ENCODE data around the gene ACSM2A. TPM values are rescaled to one million over a fixed set of nuclear protein-coding genes. Genes with fewer than 3 reads are reported as not detected.
"Not testable (repeated sequence)": the region's sequence is repeated elsewhere in the genome, so short reads cannot be mapped to it uniquely, and the experiment has no call there.

Gene ACSM2A
- total and polyA plus RNA-seq, 4 donors: 30.1 to 1,049 (median 392) TPM

- not testable (repeated sequence) for H3K36me3 ChIP-seq (ENCODE audit: control insufficient read depth in 4 of 4, insufficient read depth in 3 of 4, low read depth in 1 of 4, low read length in 3 of 4); H3K9me3 ChIP-seq (ENCODE audit: control insufficient read depth in 4 of 4, low read length in 3 of 4); H3K27me3 ChIP-seq (ENCODE audit: control insufficient read depth in 4 of 4, insufficient read depth in 4 of 4, low read length in 3 of 4); H3K4me3 ChIP-seq (ENCODE audit: low read depth in 1 of 3, low read length in 3 of 3); DNase-seq (ENCODE audit: low spot score); H3K9ac ChIP-seq (ENCODE audit: low read depth in 1 of 2, low read length in 2 of 2)
- WGBS: 66% methylated on average over 2 of the region's 2 CpGs
- H3K27ac ChIP-seq (ENCODE audit: low read depth in 1 of 2, low read length in 2 of 2): peak overlapping the region in 1 of 2 donors; percentile 73
- peaks cover 2 to 21% (median 9%) of the 10 kb centered on the region in 4 donors for H3K4me1 ChIP-seq (ENCODE audit: control insufficient read depth in 4 of 4, insufficient read depth in 4 of 4, low read length in 3 of 4)
Measured at GRCh38 chr16:20438950-20439349, 12.4 kb upstream of the ACSM2A start.

- WGBS: 26% methylated on average over 3 of the region's 3 CpGs
- H3K27ac ChIP-seq (ENCODE audit: low read depth in 1 of 2, low read length in 2 of 2): peak overlapping the region; percentile 69 to 73
- TF ChIP-seq REST (IDR thresholded peaks at IDR 0.05) (peak; percentile 65), MAX (IDR thresholded peaks at IDR 0.05) (peak; percentile 53), HNF4A (conservative IDR thresholded peaks at IDR 0.05) (peak; percentile 55 to 64), TAF1 (conservative IDR thresholded peaks at IDR 0.05) (peak; percentile 61), RXRA (IDR thresholded peaks at IDR 0.05) (peak in 1 of 2 donors; percentile 81), FOXA1 (IDR thresholded peaks at IDR 0.05) (peak; percentile 70), JUND (IDR thresholded peaks at IDR 0.05) (peak in 1 of 2 donors; percentile 35), GABPA (IDR thresholded peaks at IDR 0.05 in 1 of 2, conservative IDR thresholded peaks at IDR 0.05 in 1 of 2) (peak in 1 of 2 donors; percentile 40), EGR1 (IDR thresholded peaks at IDR 0.05; ENCODE audit: low read depth in 2 of 2) (peak in 1 of 2 donors; percentile 31), ZBTB33 (IDR thresholded peaks at IDR 0.05) (peak; percentile 87), FOXA2 (IDR thresholded peaks at IDR 0.05) (peak; percentile 80), SP1 (IDR thresholded peaks at IDR 0.05) (peak; percentile 82), RAD21 (IDR thresholded peaks at IDR 0.05) (peak; percentile 33 to 35), YY1 (IDR thresholded peaks at IDR 0.05) (peak; percentile 58)
Measured at GRCh38 chr16:20439820-20440231, 11.5 kb upstream of the ACSM2A start.

GRCh38 chr16:20440731-20441130 lies 10.6 kb upstream of the ACSM2A start:
- WGBS: 25% methylated on average over 1 of the region's 1 CpG
- not testable (repeated sequence) for H3K27me3 ChIP-seq (ENCODE audit: control insufficient read depth in 4 of 4, insufficient read depth in 4 of 4, low read length in 3 of 4); H3K36me3 ChIP-seq (ENCODE audit: control insufficient read depth in 4 of 4, insufficient read depth in 3 of 4, low read depth in 1 of 4, low read length in 3 of 4); H3K4me3 ChIP-seq (ENCODE audit: low read depth in 1 of 3, low read length in 3 of 3); H3K9me3 ChIP-seq (ENCODE audit: control insufficient read depth in 4 of 4, low read length in 3 of 4); DNase-seq (ENCODE audit: low spot score)
- peak overlapping the region in 1 of 2 donors; percentile 56 for H3K9ac ChIP-seq (ENCODE audit: low read depth in 1 of 2, low read length in 2 of 2)
- H3K27ac ChIP-seq (ENCODE audit: low read depth in 1 of 2, low read length in 2 of 2): peak overlapping the region; percentile 65 to 91
- peaks cover 2 to 21% (median 9%) of the 10 kb centered on the region in 4 donors for H3K4me1 ChIP-seq (ENCODE audit: control insufficient read depth in 4 of 4, insufficient read depth in 4 of 4, low read length in 3 of 4)

More at GRCh38 chr16:20439820-20440231, 11.5 kb upstream of the ACSM2A start:
- H3K9me3 ChIP-seq (ENCODE audit: control insufficient read depth in 4 of 4, low read length in 3 of 4); H3K4me3 ChIP-seq (ENCODE audit: low read depth in 1 of 3, low read length in 3 of 3); H3K27me3 ChIP-seq (ENCODE audit: control insufficient read depth in 4 of 4, insufficient read depth in 4 of 4, low read length in 3 of 4); H3K36me3 ChIP-seq (ENCODE audit: control insufficient read depth in 4 of 4, insufficient read depth in 3 of 4, low read depth in 1 of 4, low read length in 3 of 4); H3K9ac ChIP-seq (ENCODE audit: low read depth in 1 of 2, low read length in 2 of 2); DNase-seq (ENCODE audit: low spot score): not testable (repeated sequence)
- H3K4me1 ChIP-seq (ENCODE audit: control insufficient read depth in 4 of 4, insufficient read depth in 4 of 4, low read length in 3 of 4): peaks cover 2 to 21% (median 9%) of the 10 kb centered on the region in 4 donors

Measured in liver (tissue), 9 donors.